DMS153 (cell line): ENCODE data around the gene C2orf69.
A peak's percentile ranks its signal among the peaks of the same experiment; 100 is the strongest.
"Not testable (repeated sequence)": the region's sequence is repeated elsewhere in the genome, so short reads cannot be mapped to it uniquely, and the experiment has no call there.

Source experiments
- DNase-seq: peaks from one replicate; lab custom pipeline; 2025; lab: John Stamatoyannopoulos, UW

C2orf69 gene, protein sequence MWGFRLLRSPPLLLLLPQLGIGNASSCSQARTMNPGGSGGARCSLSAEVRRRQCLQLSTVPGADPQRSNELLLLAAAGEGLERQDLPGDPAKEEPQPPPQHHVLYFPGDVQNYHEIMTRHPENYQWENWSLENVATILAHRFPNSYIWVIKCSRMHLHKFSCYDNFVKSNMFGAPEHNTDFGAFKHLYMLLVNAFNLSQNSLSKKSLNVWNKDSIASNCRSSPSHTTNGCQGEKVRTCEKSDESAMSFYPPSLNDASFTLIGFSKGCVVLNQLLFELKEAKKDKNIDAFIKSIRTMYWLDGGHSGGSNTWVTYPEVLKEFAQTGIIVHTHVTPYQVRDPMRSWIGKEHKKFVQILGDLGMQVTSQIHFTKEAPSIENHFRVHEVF

DNA sequence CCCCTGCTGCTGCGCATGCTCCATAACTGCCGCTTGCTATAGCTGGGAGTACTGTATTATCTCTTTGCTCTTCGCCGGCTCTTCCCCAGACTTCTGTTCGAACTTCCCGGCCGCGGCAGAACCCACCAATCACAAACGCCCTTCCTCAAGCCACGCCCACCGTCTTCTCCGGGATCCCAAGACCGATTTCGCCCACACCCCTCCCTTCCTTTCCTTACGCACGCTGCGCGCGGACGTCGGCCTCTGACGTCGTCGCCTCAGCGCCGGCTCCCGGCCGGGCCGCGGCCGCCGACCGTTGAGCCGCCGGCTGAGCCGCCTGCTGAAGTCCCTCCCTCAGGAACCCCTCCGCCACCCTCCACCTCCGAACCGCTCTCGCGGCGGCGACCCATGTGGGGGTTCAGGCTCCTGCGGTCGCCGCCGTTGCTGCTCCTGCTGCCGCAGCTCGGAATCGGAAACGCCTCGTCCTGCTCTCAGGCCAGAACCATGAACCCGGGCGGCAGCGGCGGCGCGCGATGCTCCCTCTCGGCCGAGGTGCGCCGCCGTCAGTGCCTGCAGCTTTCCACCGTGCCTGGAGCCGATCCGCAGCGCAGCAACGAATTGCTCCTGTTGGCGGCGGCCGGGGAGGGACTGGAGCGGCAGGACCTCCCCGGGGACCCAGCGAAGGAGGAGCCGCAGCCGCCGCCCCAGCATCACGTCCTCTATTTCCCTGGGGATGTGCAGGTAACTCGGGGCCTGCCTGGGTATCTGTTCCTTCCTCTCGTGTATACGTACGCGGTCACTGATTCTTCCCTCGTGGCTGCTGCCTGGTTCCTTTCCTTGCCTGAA lies at the start of gene C2orf69:
TSS of gene C2orf69 (plus strand) at position 242 of the 825 bp plus-strand sequence. CDS start at position 388, 146 bp downstream.
- peak; percentile 85 for DNase-seq

DNA sequence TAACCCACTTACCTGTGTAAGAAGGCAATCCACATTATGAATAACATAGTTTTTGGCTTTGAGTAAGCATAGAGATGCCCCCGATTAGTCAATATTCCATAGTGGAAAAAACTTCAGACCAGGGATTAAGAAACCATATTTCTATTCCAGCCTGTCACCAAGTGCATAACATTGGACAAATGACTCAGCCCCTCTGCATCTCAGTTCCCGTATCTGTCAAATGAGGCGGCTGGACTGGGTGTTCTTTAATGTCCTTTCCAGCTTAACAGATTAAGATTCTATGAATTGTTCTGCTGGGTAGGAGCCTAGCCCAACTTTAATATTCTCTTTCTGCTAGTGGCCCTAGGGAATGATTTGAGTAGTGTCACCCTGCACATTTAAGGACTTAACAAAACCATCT lies 48.3 kb upstream of the C2orf69 start:
- no peak for DNase-seq

DNA sequence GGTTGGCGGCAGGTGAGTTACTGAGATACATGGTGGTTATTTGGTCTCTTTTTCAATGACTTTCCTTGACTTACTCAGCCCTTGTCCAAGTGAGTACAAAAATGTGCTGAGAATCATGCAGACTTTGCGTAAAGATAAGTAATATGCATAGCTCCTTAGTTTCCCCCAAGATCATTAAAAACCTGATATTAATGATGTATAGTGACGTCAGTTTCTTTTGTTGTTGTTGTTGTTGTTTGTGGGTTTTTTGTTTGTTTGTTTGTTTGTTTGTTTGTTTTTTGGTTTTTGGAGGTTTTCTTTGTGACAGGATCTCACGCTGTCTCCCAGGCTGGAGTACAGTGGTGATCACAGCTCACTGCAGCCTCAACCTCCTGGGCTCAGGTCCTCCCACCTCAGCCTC lies 45.2 kb upstream of the C2orf69 start:
- DNase-seq: no peak

DNA sequence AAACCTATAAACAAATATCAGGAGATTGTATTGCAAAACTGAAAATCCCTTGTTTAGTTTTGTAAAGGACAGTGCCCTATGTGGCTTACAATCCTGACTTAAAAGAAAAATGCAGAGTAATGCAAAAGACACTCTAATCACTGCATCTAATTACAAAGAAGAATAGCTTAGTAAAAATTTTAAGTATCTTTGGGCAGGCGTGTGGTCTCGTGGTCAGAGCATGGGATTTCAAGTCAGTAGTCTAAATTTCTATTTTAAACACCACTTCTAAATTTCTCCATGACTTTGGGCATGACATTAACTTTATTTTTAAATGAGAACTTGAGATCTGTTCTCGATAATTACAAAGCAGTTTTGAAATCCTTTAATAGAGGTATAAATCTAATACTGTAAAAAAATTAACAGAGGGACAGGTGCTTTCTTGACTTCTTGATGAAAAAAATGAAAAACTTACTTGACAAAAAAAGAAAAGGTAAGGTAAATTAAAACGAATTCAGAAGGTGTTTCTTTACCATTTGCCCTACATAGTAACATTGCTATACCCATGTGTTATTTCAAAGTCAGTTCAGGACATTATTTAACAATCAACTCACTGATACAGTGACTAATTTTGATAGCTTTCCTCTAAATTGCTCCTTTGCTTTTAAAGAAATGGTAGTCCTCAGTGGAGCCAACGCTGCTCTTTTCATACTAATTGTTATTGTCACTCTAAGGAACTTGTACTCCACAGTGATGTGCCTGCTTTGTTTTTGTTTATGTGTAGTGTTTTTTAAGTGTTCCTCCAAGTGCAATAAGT lies 42.5 kb upstream of the C2orf69 start:
- no peak for DNase-seq

DNA sequence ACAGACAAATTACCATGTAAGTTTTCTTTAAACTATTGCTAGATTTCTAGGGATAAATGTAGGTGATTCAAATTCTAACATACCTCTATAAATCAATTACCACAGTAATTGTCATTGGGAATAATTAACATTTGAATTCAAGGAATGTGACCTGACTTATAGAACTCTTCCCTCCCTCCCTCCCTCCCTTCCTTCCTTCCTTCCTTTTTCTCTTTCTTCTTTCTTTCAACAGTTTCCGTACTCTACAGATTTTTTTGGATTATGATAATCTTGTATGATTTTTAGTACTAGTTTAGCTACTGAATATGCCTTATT lies 41.9 kb upstream of the C2orf69 start:
- no peak for DNase-seq

DNA sequence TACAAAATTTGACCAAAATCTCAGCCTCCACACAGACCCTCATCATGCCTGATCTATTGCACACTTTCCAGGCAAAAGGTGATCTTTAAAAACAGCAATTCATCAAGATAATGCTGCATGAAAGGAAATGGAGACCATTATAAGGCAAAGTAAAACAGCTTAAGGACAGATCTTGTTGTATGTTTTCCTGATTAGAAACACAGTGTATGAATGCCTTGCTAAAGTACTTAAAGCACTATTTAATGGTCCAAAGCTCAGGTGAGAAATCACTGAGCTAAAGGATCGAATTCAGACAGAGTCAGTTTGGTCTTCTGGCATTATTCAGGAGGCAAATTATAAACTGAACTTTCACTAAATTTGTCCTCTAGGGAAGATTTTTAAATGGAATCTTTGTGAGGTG lies 41.4 kb upstream of the C2orf69 start:
- DNase-seq: no peak

DNA sequence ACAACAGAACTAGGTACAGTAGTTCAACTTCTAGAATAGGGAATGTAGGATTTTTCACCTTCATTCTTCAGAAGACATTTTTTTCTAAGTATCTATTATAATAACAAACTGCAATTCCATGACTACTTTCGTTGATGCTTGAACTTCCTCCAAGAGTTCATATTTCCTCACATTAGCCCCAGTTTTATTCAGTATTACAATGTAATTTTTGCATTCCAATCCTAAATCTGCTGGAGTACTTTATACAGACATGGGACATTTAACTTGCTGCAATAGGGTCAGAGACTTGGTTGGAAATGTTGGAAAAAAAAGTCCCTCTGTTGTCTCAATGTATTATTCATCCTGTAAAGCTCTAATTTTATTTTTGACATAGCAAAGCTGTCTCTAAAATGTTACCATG lies 40.5 kb upstream of the C2orf69 start:
- no peak for DNase-seq

DNA sequence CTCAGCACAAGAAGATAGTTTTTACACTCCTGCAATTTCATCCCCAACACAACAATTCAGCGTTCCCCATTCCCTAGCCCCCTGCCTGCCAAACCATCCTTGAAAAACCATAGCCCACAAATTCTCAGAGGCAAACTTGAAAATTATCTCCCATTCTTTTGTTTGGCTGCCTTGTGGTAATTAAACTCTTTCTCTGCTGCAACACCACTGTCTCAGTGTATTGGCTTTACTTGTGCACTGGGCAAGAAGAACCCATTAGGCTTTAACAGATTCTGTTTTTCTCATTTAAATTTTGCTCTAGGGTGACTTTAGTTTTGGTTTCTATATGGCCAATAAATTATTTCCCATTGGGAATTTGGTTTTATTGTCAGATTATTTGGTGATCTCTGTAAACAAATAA lies 36.9 kb upstream of the C2orf69 start:
- DNase-seq: no peak

DNA sequence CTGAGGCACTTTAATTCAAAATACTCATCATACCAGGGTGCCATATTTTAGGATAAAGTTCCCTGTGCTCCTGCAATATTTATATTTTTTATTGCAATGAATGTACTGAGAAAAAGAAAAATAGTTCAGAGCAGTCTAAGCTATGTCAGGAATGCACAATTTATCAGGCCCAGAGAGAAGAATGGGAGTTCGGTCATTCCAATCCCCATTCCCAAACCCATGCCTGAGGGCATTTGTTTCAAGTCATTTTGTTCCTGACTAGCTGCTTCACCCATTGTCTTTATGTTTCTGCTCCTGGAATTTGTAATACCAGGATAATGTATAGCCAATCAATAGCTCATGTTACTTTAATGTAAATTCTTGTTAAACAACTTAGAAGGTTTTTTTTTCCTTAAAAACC lies 35.7 kb upstream of the C2orf69 start:
- DNase-seq: no peak

DNA sequence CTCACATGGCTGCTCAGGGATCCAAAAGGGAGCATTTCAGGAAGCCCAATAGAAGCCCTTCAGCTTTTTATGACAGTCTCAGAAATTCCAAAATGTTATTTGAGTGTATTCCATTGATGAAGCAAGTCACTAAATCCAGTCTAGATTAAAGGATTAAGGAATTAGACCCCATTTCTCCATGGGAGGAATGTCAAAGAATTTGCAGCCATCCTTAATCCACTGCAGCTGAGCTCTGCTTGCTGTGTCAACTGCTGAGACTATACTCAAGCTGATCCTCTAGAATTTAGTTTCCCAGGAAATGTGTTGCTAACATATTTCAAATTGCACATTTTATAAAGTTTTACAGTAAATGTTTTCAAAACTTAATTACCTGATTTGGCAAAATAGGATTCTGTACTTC lies 28.4 kb upstream of the C2orf69 start:
- no peak for DNase-seq

DNA sequence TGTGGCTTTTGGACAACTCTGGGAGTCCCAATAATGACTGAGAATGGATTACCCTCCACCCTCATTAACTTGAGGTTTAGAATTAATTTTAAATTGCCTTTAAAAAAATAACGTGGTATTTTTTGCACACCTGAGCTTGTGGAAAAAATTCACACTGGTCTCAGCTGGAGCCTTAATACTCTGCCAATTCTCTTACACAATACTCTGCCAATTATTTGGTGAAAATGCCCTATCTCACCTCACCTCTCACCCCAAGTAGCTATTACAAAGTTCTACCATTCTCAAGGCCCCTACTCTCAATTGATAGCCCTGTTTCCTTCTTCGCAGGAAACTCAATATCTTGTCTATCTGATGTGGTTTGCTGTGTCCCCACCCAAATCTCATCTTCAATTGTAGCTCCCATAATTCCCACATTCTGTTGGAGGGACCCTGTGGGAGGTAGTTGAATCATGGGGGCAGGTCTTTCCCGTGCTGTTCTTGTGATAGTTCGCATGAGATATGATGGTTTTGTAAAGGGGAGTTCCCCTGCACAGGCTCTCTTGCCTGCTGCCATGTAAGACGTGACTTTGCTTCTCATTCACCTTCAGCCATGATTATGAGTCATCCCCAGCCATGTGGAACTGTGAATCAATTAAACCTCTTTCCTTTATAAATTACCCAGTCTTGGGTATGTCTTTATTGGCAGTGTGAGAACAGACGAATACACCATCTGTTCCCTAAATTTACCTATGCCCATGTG lies 27.4 kb upstream of the C2orf69 start:
- no peak for DNase-seq

DNA sequence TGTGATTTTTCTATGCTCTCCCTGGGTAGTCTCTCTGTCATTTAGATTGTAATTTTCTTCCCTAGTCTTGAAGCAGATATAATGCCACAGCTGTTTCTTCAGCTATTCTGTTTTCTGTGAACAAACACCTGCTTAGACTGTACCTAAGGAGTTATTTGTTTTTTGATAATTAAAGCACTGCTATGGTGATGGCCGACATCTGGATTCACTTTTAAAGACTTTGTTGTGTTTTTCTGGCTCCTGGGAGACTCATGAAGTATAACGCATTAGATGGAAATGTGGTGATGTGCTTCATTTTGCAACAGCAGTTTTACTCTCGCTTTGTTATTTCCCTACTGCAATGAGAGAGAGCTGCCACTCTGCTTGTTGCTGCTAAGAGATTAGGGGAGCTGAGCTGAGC lies 15.7 kb upstream of the C2orf69 start:
- DNase-seq: no peak

DNA sequence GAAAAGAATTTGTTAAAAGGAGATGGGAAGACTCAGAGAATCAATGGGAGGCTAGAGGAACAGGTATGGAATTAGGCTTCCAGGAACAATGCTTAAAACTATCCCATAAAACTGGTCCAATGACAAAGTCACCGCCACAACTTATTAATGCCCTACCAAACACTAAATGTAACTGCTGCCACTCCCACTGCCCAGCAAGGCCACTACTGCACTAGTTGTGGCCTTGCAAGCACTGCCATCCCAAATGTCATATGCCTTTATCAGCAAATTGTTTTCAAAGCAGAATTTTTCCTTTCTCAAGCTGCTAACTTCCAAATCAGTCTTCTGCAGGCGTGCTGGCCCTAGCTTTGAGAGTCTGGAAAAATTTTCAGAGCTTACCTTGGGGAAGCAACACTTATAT lies 14.5 kb upstream of the C2orf69 start:
- DNase-seq: no peak

DNA sequence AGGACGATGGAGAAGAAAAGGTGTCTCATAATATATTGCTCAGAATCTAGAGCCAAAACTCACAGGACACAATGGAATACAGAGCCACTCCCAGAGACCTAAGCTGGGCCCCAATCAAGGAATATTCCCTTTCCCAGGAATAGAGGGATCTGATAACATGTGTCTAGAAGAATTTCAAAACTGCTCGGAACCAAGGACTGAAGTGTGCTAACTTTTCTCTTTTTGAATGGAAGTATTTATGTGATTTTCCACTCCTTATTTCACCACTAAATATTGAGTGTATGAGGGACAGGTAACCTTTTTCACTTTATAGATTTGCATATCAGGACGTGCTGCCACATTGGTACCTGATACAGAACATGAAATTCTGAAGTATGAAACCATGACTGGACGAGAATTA lies 9.2 kb upstream of the C2orf69 start:
- DNase-seq: no peak

DNA sequence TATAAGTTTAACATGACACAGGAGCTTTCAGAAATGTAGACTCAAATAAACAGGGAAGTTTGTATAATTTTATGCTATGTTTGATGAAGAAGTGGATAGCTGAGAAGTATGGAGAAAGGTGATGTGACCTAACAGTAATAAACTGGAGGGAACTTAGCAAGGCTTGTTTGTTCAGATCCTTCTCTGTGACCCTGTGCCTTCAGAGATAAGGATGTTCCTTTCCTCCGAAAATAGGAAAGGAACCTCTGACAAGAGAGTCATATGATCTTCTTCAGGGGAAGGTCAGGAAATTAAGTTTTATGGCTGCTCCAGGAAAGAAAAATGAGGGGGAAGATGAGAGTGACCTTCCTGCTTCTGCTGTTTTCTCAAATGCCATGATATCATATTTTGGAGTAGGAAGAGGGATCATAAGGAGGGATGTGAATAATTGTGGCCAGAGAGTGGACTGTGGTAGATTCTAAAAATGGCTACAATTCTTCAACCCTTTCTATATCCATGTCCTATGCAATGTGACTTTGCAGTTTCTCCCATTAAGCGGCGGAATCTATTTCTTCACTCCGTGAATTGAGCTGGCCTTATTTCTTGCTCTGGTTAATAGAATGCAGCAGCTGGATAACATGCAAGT lies 8.5 kb upstream of the C2orf69 start:
- DNase-seq: no peak

DNA sequence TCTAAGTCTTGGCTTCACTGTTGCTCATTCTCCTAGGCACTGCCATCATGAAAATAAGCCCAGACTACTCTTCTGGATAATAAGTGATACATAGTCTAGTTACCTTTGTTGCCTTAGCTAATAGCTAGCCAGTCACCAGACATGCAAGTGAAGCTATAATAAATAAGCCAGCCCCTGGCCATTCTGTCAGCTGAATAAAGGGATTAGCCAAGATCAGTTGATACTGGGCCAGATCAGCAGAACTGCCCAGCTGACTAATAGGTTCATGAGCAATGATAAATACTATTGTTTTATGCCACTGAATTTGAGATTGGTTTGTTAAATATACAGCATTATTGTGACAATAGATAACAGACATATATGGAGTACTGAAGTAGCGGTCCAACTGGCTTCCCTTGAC lies 8.0 kb upstream of the C2orf69 start:
- DNase-seq: no peak

DNA sequence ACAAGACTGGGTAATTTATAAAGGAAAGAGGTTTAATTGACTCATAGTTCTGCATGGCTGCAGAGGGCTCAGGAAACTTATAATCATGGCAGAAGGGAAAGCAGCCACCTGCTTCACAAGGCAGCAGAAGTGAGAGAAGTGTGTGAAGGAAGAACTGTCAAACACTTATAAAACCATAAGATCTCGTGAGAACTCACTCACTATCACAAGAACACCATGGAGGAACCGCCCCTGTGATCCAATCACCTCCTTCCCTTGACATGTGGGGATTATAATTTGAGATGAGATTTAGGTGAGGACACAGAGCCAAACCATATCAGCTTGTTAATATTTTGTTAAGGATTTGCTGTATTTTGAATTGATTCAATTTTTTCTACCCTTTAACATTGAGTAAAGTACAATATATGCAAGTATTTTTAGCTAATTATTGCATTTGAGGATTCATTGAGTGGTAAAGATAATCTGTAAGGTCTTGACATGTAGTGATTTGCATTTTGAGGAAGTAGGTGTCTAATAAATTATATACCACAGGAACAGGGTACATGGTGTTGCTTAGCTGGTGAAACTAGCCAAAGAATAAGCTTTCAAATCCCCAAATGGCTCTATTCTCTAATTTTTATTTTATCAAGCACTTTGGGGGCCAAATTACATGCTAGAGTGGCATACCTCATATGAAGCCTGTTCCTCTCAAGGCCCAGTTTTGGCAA lies 3.9 kb upstream of the C2orf69 start:
- no peak for DNase-seq

DNA sequence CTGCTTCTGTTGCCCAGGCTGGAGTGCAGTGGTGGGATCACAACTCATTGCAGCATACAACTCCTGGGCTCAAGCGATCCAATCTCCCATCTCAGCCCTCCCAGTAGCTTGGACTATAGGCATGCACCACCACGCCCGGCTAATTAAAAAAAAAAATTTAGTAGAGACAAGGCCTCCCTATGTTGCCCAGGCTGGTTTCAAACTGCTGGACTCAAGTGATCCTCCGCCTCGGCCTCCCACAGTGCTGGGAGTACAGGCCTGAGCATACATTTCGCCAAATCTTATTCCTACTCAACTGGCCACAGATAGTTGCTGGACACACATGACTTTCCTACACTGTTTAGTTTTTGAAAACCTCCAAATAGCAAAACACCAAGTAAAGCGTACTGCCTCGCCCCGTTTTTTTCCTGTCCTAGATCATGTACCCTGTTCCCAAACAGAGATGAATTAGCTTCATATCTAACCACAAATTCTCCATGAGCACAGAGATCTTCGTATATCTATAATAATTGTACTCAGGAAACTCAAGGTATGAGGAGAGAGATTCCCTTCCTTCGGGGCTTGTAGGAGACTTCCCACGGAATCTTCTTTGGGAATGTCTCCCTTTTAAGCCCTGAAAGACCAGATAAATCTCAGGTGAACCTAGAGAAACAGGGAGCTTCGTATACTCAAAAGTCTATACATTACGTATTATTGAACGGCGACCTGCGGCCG lies 598 bp upstream of the C2orf69 start:
- no peak for DNase-seq

DNA sequence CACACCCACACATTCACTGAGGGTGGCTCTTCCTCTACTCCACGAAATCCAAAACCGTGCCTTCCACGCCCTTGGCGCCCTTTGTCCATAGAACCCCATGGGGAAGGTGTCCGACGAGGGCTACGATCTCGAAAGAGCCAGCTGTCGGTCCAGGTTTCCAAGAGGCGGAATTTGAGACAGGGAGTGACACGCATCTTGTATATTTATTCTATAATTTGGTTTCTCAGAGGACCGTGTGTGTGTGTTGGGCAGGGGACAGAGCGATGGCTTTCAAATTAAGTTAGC lies 726 bp downstream of the C2orf69 start:
- no peak for DNase-seq

DNA sequence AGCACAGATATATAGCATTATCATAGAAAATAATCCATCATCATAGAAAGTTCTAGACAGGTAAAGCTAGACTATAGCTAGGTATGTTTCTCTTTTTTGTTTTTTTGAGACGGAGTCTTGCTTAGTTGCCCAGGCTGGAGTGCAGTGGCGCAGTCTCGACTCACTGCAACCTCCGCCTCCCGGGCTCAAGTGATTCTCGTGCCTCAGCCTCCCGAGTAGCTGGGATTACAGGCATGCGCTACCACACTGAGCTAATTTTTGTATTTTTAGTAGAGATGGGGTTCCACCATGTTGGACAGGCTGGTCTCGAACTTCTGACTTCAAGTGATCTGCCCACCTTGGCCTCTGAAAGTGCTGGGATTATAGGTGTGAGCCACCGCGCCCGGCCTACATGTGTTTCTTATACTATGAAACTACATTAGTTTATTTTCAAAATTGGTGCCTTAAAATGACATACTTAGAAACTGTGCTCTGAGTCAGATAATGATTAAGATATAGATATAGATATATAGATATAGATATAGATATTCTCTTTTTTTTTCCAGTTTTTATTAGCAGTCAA lies 1.5 kb downstream of the C2orf69 start:
- not testable (repeated sequence) for DNase-seq
